Ishikawa (cell line): ENCODE measurements around the gene DDI2.

Experiments
- CREB1 ChIP-seq: IDR thresholded peaks from 2 replicates; pipeline ENCODE4 v1.6.1; 2012; ENCODE audit warnings: low read depth
- EGR1 ChIP-seq: IDR thresholded peaks from 2 replicates; pipeline ENCODE4 v1.6.1; 2012
- MAX ChIP-seq: IDR thresholded peaks from 2 replicates; pipeline ENCODE4 v1.6.1; 2012
- RAD21 ChIP-seq: IDR thresholded peaks from 2 replicates; pipeline ENCODE4 v1.6.1; 2012; ENCODE audit warnings: low read depth
- YY1 ChIP-seq: IDR thresholded peaks from 2 replicates; pipeline ENCODE4 v1.6.1; 2012; ENCODE audit warnings: low read depth
- TF ChIP-seq, protein P1 (sequence below): IDR thresholded peaks from 2 replicates; pipeline ENCODE4 v1.6.1; 2012; ENCODE audit warnings: low read depth, mild to moderate bottlenecking

DNA sequence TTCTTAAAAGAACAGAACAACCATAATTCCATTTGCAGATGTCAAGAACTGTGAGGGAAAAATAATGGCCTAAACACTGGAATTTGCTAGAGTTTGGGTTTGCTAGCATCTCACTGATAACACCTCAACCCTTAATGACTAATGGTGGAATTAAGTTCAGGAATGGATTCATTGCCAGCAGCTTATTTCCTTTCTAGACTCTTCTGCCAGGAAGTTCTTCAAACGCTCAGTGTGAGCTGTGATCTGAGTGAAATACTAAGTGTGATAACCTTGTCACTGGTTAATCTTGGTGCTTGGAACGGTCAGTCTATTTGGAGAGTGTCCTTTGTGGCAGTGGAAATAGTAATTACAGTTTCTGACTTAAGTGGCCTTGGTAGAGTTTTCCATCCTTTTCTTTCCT, 45.2 kb downstream of the DDI2 start:
- TF ChIP-seq MAX (no peak), EGR1 (no peak), YY1 (no peak), CREB1 (no peak), RAD21 (no peak)
- TF ChIP-seq, protein P1, sequence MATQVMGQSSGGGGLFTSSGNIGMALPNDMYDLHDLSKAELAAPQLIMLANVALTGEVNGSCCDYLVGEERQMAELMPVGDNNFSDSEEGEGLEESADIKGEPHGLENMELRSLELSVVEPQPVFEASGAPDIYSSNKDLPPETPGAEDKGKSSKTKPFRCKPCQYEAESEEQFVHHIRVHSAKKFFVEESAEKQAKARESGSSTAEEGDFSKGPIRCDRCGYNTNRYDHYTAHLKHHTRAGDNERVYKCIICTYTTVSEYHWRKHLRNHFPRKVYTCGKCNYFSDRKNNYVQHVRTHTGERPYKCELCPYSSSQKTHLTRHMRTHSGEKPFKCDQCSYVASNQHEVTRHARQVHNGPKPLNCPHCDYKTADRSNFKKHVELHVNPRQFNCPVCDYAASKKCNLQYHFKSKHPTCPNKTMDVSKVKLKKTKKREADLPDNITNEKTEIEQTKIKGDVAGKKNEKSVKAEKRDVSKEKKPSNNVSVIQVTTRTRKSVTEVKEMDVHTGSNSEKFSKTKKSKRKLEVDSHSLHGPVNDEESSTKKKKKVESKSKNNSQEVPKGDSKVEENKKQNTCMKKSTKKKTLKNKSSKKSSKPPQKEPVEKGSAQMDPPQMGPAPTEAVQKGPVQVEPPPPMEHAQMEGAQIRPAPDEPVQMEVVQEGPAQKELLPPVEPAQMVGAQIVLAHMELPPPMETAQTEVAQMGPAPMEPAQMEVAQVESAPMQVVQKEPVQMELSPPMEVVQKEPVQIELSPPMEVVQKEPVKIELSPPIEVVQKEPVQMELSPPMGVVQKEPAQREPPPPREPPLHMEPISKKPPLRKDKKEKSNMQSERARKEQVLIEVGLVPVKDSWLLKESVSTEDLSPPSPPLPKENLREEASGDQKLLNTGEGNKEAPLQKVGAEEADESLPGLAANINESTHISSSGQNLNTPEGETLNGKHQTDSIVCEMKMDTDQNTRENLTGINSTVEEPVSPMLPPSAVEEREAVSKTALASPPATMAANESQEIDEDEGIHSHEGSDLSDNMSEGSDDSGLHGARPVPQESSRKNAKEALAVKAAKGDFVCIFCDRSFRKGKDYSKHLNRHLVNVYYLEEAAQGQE = no peak
